Astrocyte (in vitro differentiated cells and primary cell): ENCODE results near the gene RPS2. TPM values are rescaled to one million over a fixed set of nuclear protein-coding genes. Genes with fewer than 3 reads are reported as not detected.

ENCODE experiments used
- DNase-seq: peaks from one replicate; pipeline ENCODE4 v3.0.0-alpha.2; 2010; ENCODE audit warnings: low read depth
- FAIRE-seq: peaks from 2 replicates; lab custom pipeline; 2011; peaks lifted over from hg19 to GRCh38; lab: Jason Lieb, UNC
- H2AFZ ChIP-seq: 2 replicates; pipeline ENCODE4 v1.6.0; 2012; ENCODE audit warnings: low read depth, low read length, inconsistent platforms
- H3K27ac ChIP-seq: 2 replicates; pipeline ENCODE4 v1.5.1; 2011; ENCODE audit warnings: low read depth, low read length, inconsistent platforms
- H3K27me3 ChIP-seq: 2 replicates; pipeline ENCODE4 v1.6.0; 2011; ENCODE audit warnings: low read length, inconsistent platforms; ENCODE audit not compliant: insufficient read depth
- H3K36me3 ChIP-seq: 2 replicates; pipeline ENCODE4 v1.5.1; 2011; ENCODE audit warnings: low read length, inconsistent platforms; ENCODE audit not compliant: insufficient read depth
- H3K4me1 ChIP-seq: 2 replicates; pipeline ENCODE4 v1.5.1; 2011; ENCODE audit warnings: low read length, inconsistent platforms; ENCODE audit not compliant: insufficient read depth
- H3K4me2 ChIP-seq: 2 replicates; pipeline ENCODE4 v1.6.0; 2012; ENCODE audit warnings: low read length, inconsistent platforms
- H3K4me3 ChIP-seq: 2 replicates; pipeline ENCODE4 v1.5.1; 2011; ENCODE audit warnings: low read depth, mild to moderate bottlenecking, low read length, inconsistent platforms; ENCODE audit not compliant: insufficient read depth
- H3K79me2 ChIP-seq: 2 replicates; pipeline ENCODE4 v1.6.0; 2012; ENCODE audit warnings: mild to moderate bottlenecking, low read length, inconsistent platforms; ENCODE audit not compliant: insufficient read depth
- H3K9ac ChIP-seq: 2 replicates; pipeline ENCODE4 v1.6.0; 2012; ENCODE audit warnings: mild to moderate bottlenecking, low read length, inconsistent platforms
- H3K9me3 ChIP-seq: 2 replicates; pipeline ENCODE4 v1.5.1; 2012; ENCODE audit warnings: low read depth, mild to moderate bottlenecking, low read length, inconsistent platforms; ENCODE audit not compliant: insufficient read depth
- H4K20me1 ChIP-seq: 2 replicates; pipeline ENCODE4 v1.6.0; 2012; ENCODE audit warnings: low read length, inconsistent platforms; ENCODE audit not compliant: insufficient read depth
- H3K27ac Mint-ChIP-seq: one replicate; pipeline ENCODE4 v1.8.0; 2021; ENCODE audit warnings: mild to moderate bottlenecking, mixed read lengths; ENCODE audit not compliant: unreplicated experiment
- H3K27me3 Mint-ChIP-seq: one replicate; pipeline ENCODE4 v1.8.0; 2021; ENCODE audit warnings: low read depth, mixed read lengths; ENCODE audit not compliant: unreplicated experiment
- H3K36me3 Mint-ChIP-seq: one replicate; pipeline ENCODE4 v1.8.0; 2021; ENCODE audit warnings: low read depth, mixed read lengths; ENCODE audit not compliant: unreplicated experiment
- H3K4me1 Mint-ChIP-seq: one replicate; pipeline ENCODE4 v1.8.0; 2021; ENCODE audit warnings: low read depth, mixed read lengths; ENCODE audit not compliant: unreplicated experiment
- H3K4me3 Mint-ChIP-seq: one replicate; pipeline ENCODE4 v1.8.0; 2021; ENCODE audit warnings: mild to moderate bottlenecking, moderate library complexity, mixed read lengths; ENCODE audit not compliant: unreplicated experiment
- H3K9me3 Mint-ChIP-seq: one replicate; pipeline ENCODE4 v1.8.0; 2021; ENCODE audit warnings: mild to moderate bottlenecking, mixed read lengths; ENCODE audit not compliant: unreplicated experiment
- CTCF ChIP-seq: IDR thresholded peaks from 2 replicates; pipeline ENCODE4 v1.5.1; 2011; ENCODE audit warnings: low read depth, mild to moderate bottlenecking, inconsistent platforms, low read length, moderate library complexity; ENCODE audit not compliant: insufficient read depth
- EZH2 ChIP-seq: IDR thresholded peaks from 2 replicates; pipeline ENCODE4 v1.6.1; 2012; ENCODE audit warnings: mild to moderate bottlenecking, low read length, inconsistent platforms; ENCODE audit not compliant: insufficient read depth
- total RNA-seq: library from RNA; stranded (reverse); gene quantifications from 2 replicates; pipeline ENCODE4 v1.2.1, GENCODE V29; 2021

Gene RPS2
- total RNA-seq, 1 donor from 2014 or later, result 2,534 TPM

DNA sequence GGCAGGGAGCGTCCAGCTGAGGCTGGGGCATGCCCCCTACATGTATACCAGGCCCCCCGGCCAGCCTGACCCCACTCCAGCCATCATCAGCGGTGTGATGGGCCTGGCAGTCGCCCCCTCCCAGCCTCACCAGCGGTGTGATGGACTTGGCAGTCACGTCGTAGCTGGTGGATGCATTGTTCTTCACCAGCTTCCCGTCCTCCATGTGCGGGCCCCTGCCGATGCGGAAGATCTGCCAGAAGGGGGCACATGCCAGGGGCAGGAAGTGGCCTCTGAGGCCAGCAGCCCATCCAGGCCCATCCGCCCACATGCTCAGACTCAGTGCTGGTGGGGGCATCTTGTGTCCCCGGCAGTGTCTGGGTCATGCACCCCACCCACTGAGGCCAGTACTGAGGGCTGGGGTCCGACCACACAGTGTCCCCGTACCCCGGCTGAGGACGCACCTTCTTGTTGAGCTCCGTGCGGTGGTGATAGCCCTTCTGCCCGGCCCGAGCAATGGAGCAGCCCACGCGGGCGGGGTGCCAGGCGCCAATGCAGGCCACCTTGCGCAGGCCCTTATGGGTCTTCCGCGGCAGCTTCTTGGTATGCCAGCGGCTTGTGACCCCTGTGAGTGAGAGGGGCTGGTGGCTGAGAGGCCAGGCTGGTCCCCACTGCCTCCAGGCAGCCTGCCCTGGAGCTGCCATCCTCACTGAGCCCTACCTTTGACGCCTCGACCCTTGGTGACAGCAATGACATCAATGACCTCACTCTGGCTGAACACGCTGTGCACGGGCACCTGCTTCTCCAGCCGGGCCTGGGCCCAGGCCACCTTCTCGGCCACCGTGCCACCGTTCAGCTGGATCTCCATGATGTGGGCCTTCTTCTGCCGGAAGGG is 17.9 kb downstream of the RPS2 start:
- Mint-ChIP-seq H3K27me3 (peaks cover 4% of the 10 kb centered on the region), H3K4me1 (peaks cover 4% of the 10 kb centered on the region), H3K4me3 (no peak overlapping the region), H3K27ac (no peak overlapping the region), H3K9me3 (no peaks in the 10 kb centered on the region), H3K36me3 (no peaks in the 10 kb centered on the region)
- DNase-seq, result no peak
- Histone ChIP-seq H3K4me2 (no peak overlapping the region), H3K9me3 (no peaks in the 10 kb centered on the region), H2AFZ (no peak overlapping the region), H3K36me3 (no peaks in the 10 kb centered on the region), H3K27ac (no peak overlapping the region), H4K20me1 (peaks cover 5% of the 10 kb centered on the region), H3K9ac (no peak overlapping the region), H3K4me1 (peaks cover 9% of the 10 kb centered on the region), H3K27me3 (no peaks in the 10 kb centered on the region), H3K4me3 (no peak overlapping the region), H3K79me2 (peaks cover 7% of the 10 kb centered on the region)
- TF ChIP-seq CTCF, result no peak
- no peak for FAIRE-seq

- Histone ChIP-seq H3K4me2 (no peak overlapping the region), H2AFZ (no peak overlapping the region), H3K4me1 (peaks cover 17% of the 10 kb centered on the region), H3K4me3 (no peak overlapping the region), H3K9me3 (no peaks in the 10 kb centered on the region), H3K36me3 (no peaks in the 10 kb centered on the region), H3K9ac (no peak overlapping the region), H4K20me1 (peaks cover 5% of the 10 kb centered on the region), H3K79me2 (peaks cover 9% of the 10 kb centered on the region), H3K27me3 (no peaks in the 10 kb centered on the region), H3K27ac (no peak overlapping the region)
- peak overlapping the region; percentile 51 for H3K27ac Mint-ChIP-seq
- no peak for TF ChIP-seq EZH2
- TF ChIP-seq CTCF, result no peak
- DNase-seq (no peak), FAIRE-seq (no peak)
- no peaks in the 10 kb centered on the region for H3K9me3 Mint-ChIP-seq
- H3K4me1 Mint-ChIP-seq, result peaks cover 10% of the 10 kb centered on the region
- no peaks in the 10 kb centered on the region for H3K36me3 Mint-ChIP-seq
- no peak overlapping the region for H3K4me3 Mint-ChIP-seq
- peaks cover 4% of the 10 kb centered on the region for H3K27me3 Mint-ChIP-seq
Observed at GRCh38 chr16:1945559-1946391, 18.9 kb downstream of the RPS2 start.
